ENCODE results near the gene TRAPPC11.
A peak's percentile ranks its signal among the peaks of the same experiment; 100 is the strongest.

The TRAPPC11 gene

GRCh38 chr4:183637461-183637860 is 21.6 kb upstream of the TRAPPC11 start:
- no peak for DNase-seq (ENCODE audit: low read depth)

- DNase-seq (ENCODE audit: low read depth), result peak; percentile 30
Measured at GRCh38 chr4:183638436-183638835, 20.7 kb upstream of the TRAPPC11 start.

GRCh38 chr4:183639291-183639690 is 19.8 kb upstream of the TRAPPC11 start:
- DNase-seq (ENCODE audit: low read depth), result peak; percentile 23

GRCh38 chr4:183645326-183645725 is 13.8 kb upstream of the TRAPPC11 start:
- DNase-seq (ENCODE audit: low read depth), result no peak

- no peak for DNase-seq (ENCODE audit: low read depth)
Measured at GRCh38 chr4:183657564-183657963, 1.5 kb upstream of the TRAPPC11 start.

GRCh38 chr4:183658362-183659028 is 598 bp upstream of the TRAPPC11 start:
- DNase-seq (ENCODE audit: low read depth), result no peak

GRCh38 chr4:183659872-183660242 is 764 bp downstream of the TRAPPC11 start:
- no peak for DNase-seq (ENCODE audit: low read depth)

GRCh38 chr4:183666088-183666487 is 7.0 kb downstream of the TRAPPC11 start:
- no peak for DNase-seq (ENCODE audit: low read depth)

GRCh38 chr4:183670251-183670650 is 11.2 kb downstream of the TRAPPC11 start:
- DNase-seq (ENCODE audit: low read depth), result no peak

- DNase-seq (ENCODE audit: low read depth), result no peak
Measured at GRCh38 chr4:183670960-183671555, 12.0 kb downstream of the TRAPPC11 start.

GRCh38 chr4:183674153-183674552 is 15.1 kb downstream of the TRAPPC11 start:
- no peak for DNase-seq (ENCODE audit: low read depth)

GRCh38 chr4:183675625-183676024 is 16.5 kb downstream of the TRAPPC11 start:
- peak; percentile 78 for DNase-seq (ENCODE audit: low read depth)

GRCh38 chr4:183681119-183681518 is 22.0 kb downstream of the TRAPPC11 start:
- no peak for DNase-seq (ENCODE audit: low read depth)

- DNase-seq (ENCODE audit: low read depth), result no peak
Measured at GRCh38 chr4:183686461-183686860, 27.4 kb downstream of the TRAPPC11 start.

GRCh38 chr4:183688216-183688615 is 29.1 kb downstream of the TRAPPC11 start:
- no peak for DNase-seq (ENCODE audit: low read depth)

- DNase-seq (ENCODE audit: low read depth), result no peak
Measured at GRCh38 chr4:183691006-183691405, 31.9 kb downstream of the TRAPPC11 start.

GRCh38 chr4:183691897-183692296 is 32.8 kb downstream of the TRAPPC11 start:
- DNase-seq (ENCODE audit: low read depth), result no peak

GRCh38 chr4:183698909-183699308 is 39.8 kb downstream of the TRAPPC11 start:
- DNase-seq (ENCODE audit: low read depth), result no peak

GRCh38 chr4:183700407-183700806 is 41.3 kb downstream of the TRAPPC11 start:
- no peak for DNase-seq (ENCODE audit: low read depth)

- no peak for DNase-seq (ENCODE audit: low read depth)
Measured at GRCh38 chr4:183702492-183702891, 43.4 kb downstream of the TRAPPC11 start.

GRCh38 chr4:183714626-183715025 is 55.5 kb downstream of the TRAPPC11 start:
- no peak for DNase-seq (ENCODE audit: low read depth)

- no peak for DNase-seq (ENCODE audit: low read depth)
Measured at GRCh38 chr4:183716302-183716701, 57.2 kb downstream of the TRAPPC11 start.

GRCh38 chr4:183718876-183719275 is 59.8 kb downstream of the TRAPPC11 start:
- no peak for DNase-seq (ENCODE audit: low read depth)

Data from fibroblast of the conjunctiva (primary cell).